ENCODE results near the gene ATP5F1E. TPM values are rescaled to one million over a fixed set of nuclear protein-coding genes. Genes with fewer than 3 reads are reported as not detected.

The ATP5F1E gene
- total RNA-seq = 21.3 and 22.3 TPM in 2 replicates

DNA sequence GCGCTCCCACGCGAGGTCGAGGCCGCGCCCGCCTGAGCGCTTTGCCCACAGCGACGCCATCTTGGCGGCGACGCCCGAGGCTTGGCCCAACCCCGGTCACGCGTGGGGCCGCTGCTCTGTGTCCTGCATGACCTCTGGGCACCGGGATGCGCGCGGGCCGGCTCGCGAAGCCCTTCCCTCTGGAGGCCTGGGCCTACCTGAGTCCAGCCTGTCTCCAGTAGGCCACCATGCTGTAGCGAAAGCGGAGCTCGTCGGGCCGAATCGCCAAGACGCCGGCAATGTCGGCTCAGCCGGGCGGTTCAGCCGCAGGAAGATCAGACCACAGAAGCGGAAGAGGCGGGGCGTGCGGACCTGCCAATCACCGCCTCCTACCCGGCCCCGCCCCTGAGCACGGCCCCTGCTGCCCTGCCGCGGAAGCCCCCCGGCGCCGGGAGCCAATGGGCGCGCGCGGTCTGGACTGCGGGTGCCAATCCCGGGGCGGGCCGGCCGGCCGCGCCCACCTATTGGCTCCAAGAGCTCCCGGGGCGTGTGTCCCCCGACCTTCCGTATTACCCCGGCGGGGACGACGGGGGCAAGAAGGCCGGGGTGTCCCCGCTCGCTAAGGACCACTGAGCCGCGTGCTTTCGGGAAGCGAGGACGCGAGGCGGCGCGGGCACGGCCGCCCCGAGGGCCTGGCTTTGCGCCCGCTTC, at the start of gene ATP5F1E:
ATP5F1E (minus strand) TSS at position 313 of the 690 bp plus-strand sequence; CDS start at position 229, 84 bp downstream.

DNA sequence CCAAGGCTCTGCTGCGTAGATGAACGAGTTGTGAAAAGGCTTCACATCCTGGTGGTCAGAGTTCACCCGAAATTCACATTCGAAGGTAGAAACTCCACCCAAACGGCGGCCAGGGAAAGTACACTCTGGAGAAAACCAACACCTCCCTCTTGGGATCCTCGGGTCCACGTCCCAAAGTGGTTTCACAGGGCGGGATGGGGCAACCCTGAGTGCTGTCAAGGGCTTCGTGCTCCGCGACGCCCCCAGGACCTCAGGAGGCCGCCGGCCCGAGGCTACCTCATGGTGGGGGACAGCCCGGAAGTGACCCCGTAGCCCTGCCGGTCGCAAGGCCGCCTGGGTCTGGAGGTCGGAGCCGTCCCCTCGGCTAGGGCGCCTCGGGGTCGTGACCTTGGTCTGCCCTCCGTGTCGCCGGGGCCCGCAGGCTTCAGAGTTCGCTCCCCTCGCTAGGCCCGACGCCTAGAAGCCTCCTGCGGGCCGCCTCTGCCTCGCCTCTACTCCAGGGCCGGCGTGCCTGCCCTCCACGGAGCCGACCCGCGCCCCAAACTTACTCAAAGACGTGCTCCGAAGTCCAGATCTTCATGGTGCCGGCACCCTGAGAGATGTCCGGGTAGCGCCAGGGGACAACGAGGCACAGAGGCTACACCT, 10.1 kb upstream of the ATP5F1E start, which contains the start of gene PRELID3B:
PRELID3B (minus strand) TSS at position 636 of the 645 bp plus-strand sequence; CDS start at position 580, 56 bp downstream.

DNA sequence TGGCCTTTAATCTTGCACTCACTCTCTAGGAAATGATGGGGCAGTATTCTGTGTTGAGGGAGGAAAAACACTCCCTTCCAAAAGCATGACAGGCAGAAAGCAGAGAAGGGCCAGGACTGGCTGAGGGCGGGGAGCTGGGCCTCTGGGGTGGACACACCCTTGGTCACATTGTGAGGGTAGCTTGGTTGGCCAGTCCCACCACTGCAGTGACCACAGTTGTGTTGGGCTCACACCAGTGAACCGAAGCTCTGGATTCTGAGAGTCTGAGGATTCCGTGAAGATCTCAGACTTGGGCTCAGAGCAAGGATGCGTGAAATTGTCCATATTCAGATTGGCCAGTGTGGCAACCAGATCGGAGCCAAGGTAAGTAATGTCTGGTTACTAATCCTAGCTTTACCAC, 12.9 kb downstream of the ATP5F1E start, which contains the start of gene TUBB1:
TUBB1 (plus strand) TSS at position 213 of the 400 bp plus-strand sequence; CDS start at position 307, 94 bp downstream.

DNA sequence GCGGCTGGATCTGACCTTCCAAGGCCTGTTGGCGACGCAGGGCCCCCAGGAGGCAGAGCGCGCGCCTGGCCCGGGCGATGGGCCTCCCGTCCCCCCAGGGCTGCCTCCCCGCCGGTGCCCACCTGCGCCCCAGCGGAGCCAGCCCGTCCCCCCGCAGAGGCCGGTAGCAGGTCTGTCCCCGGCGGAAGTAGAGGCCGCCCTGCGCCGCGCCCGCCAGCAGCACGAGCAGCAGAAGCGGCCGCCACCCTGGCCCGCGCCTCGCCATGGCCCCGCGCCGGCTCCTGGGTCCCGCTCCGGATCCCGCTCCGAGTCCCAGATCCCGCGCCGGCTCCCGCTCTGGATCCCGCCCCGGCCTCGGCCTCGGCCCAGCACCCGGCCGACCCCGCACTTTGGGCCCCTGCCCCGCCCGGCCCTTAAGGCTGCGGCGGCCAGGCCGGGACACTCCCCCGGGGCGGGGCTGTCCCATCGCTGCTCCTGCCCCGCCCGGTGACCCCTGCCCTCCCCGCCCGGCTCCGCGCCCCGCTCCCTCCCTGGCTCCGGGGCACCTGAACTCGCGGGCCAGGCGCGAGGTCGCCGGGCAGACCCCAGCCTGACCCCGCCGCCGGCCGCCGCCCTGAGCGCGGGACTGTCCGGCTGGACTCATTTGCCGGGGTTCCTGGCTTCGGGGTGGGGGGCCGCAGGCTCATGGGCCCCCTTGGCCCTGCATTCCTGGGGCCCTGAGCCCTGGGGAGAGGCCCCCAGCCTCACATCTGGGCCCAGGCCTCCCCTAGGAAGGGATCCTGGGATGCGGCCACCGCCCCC, 25.1 kb downstream of the ATP5F1E start, which contains the start of gene CTSZ:
CTSZ (minus strand) TSS at position 391 of the 801 bp plus-strand sequence; CDS start at position 265, 126 bp downstream.

DNA sequence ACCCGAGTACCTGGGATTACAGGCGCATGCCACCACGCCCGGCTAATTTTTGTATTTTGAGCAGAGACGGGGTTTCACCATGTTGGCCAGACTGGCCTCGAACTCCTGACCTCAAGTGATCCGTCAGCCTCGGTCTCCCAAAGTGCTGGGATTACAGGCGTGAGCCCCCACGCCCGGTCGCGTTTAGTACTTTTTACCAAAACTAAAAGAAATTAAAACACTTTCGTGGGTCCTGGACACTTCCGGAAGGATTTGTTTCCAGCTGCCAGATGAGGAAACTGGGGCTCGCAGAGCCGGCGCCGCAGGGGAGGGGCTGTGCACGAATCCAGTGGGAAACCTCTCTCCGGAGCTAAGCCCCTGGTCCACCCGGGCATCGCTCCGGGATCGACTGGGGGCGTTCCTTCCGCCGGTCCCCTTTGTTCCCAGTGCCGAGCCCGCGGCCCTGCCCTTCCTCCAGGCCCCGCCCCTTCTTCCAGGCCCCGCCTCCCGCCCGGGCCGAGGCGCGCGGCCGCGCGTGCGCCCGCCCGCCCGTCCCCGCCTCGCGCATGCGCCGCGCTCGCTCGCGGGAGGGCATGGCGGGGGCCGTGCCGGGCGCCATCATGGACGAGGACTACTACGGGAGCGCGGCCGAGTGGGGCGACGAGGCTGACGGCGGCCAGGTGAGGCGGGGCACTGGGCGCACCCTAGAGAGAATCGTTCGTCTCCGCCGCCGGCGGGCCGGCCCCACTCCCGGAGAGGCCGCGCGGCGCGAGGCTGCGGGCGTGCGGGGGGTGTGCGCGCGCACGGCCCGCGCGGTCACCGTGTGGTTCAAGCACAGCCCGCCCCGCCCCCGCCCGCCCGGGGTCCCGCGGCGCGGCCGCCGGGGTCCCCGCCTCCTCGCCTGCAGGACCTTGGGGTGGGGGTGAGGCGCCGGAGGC, 51.2 kb downstream of the ATP5F1E start, which contains the start of gene NELFCD:
NELFCD (plus strand) TSS at position 546 of the 917 bp plus-strand sequence; CDS start at position 600, 54 bp downstream.

Other genes with a start within 250 kb of the ATP5F1E start
- gene GNAS-AS1, start 181.4 kb downstream of the ATP5F1E start, total RNA-seq = 0.53 TPM in 1 of 2 replicates, not detected in the other
- 621 and 623 TPM in 2 replicates for gene GNAS, start 179.6 kb downstream of the ATP5F1E start, total RNA-seq
- 57.8 and 70.3 TPM in 2 replicates for gene NELFCD, start 51.1 kb downstream of the ATP5F1E start, total RNA-seq
- gene CTSZ, start 25.1 kb downstream of the ATP5F1E start, total RNA-seq = 119 and 155 TPM in 2 replicates
- not detected in 2 replicates for gene TUBB1, start 12.9 kb downstream of the ATP5F1E start, total RNA-seq
- 35.7 and 58.1 TPM in 2 replicates for gene PRELID3B, start 10.5 kb upstream of the ATP5F1E start, total RNA-seq
- not detected in 2 replicates for gene ZNF831, start 131.5 kb upstream of the ATP5F1E start, total RNA-seq